GM23338 (cell line): ENCODE data around the gene RPS18. TPM values are rescaled to one million over a fixed set of nuclear protein-coding genes. Genes with fewer than 3 reads are reported as not detected.

ENCODE experiments used
- ATAC-seq: fragments of 200-7000 bp; cut with Tn5 transposase; 3 replicates; pipeline ENCODE4 v1.9.1; 2020
- DNase-seq: peaks from one replicate; pipeline ENCODE4 v3.0.0-alpha.2; 2015; ENCODE audit warnings: low spot score
- H2AFZ ChIP-seq: fragments of 200-600 bp; sonication (generic); 2 replicates; pipeline ENCODE4 v1.8.0; 2016; ENCODE audit warnings: antibody characterized with exemption, mild to moderate bottlenecking, moderate library complexity
- H3F3A ChIP-seq: fragments of 200-600 bp; sonication (generic); replicated peaks from 2 replicates; pipeline ENCODE4 v1.8.0; 2017; ENCODE audit warnings: antibody characterized with exemption, mixed run types, low read depth
- H3K27ac ChIP-seq: fragments of 200-600 bp; sonication (generic); 2 replicates; pipeline ENCODE4 v1.6.1; 2016; ENCODE audit warnings: low read depth
- H3K27me3 ChIP-seq: fragments of 200-600 bp; sonication (generic); 2 replicates; pipeline ENCODE4 v1.8.0; 2016; ENCODE audit warnings: mild to moderate bottlenecking, mixed run types, moderate library complexity; ENCODE audit not compliant: insufficient read depth
- H3K36me3 ChIP-seq: fragments of 200-600 bp; sonication (generic); 2 replicates; pipeline ENCODE4 v1.8.0; 2016; ENCODE audit warnings: mild to moderate bottlenecking; ENCODE audit not compliant: insufficient read depth
- H3K4me1 ChIP-seq: fragments of 200-600 bp; sonication (generic); 2 replicates; pipeline ENCODE4 v1.8.0; 2016; ENCODE audit warnings: mild to moderate bottlenecking, moderate library complexity; ENCODE audit not compliant: insufficient read depth
- H3K4me2 ChIP-seq: fragments of 200-600 bp; sonication (generic); 2 replicates; pipeline ENCODE4 v1.7.1; 2017; ENCODE audit warnings: mixed run types
- H3K4me3 ChIP-seq: fragments of 200-600 bp; sonication (generic); 2 replicates; pipeline ENCODE4 v1.6.1; 2016; ENCODE audit warnings: mixed run types
- H3K79me2 ChIP-seq: fragments of 200-600 bp; sonication (generic); replicated peaks from 2 replicates; pipeline ENCODE4 v1.8.0; 2017; ENCODE audit warnings: mild to moderate bottlenecking; ENCODE audit not compliant: insufficient read depth
- H3K9me2 ChIP-seq: fragments of 200-600 bp; sonication (generic); 2 replicates; pipeline ENCODE4 v1.8.0; 2017; ENCODE audit not compliant: insufficient read depth
- H4K20me1 ChIP-seq: fragments of 200-600 bp; sonication (generic); replicated peaks from 2 replicates; pipeline ENCODE4 v1.8.0; 2017; ENCODE audit warnings: mild to moderate bottlenecking; ENCODE audit not compliant: insufficient read depth
- H3K27ac Mint-ChIP-seq: 2 replicates; pipeline ENCODE4 v1.8.0; 2020; ENCODE audit warnings: inconsistent platforms, mild to moderate bottlenecking, moderate library complexity, mixed read lengths
- H3K27me3 Mint-ChIP-seq: 3 replicates; pipeline ENCODE4 v1.8.0; 2022; ENCODE audit warnings: low read depth, mild to moderate bottlenecking, moderate library complexity, mixed read lengths, inconsistent platforms; ENCODE audit not compliant: insufficient read depth, poor library complexity
- H3K36me3 Mint-ChIP-seq: 3 replicates; pipeline ENCODE4 v1.8.0; 2021; ENCODE audit warnings: low read depth, mild to moderate bottlenecking, inconsistent platforms, moderate library complexity, mixed read lengths
- H3K4me1 Mint-ChIP-seq: 3 replicates; pipeline ENCODE4 v1.8.0; 2020; ENCODE audit warnings: mild to moderate bottlenecking, inconsistent platforms, mixed read lengths
- H3K4me3 Mint-ChIP-seq: 3 replicates; pipeline ENCODE4 v1.8.0; 2021; ENCODE audit warnings: moderate library complexity, mild to moderate bottlenecking, inconsistent platforms, mixed read lengths
- H3K9me3 Mint-ChIP-seq: 3 replicates; pipeline ENCODE4 v1.8.0; 2020; ENCODE audit warnings: moderate library complexity, mild to moderate bottlenecking, inconsistent platforms, mixed read lengths
- CREB1 ChIP-seq: fragments of 250-450 bp; sonication (Bioruptor Pico); IDR thresholded peaks from 2 replicates; pipeline ENCODE4 v1.5.0; 2020; ENCODE audit warnings: low read depth, mild to moderate bottlenecking, moderate library complexity
- EZH2 ChIP-seq: fragments of 200-600 bp; sonication (generic); IDR thresholded peaks from one replicate; pipeline ENCODE4 v1.8.0; 2017; ENCODE audit warnings: antibody characterized with exemption, mild to moderate bottlenecking, low read depth; ENCODE audit not compliant: unreplicated experiment
- EZH2phosphoT487 ChIP-seq: fragments of 200-600 bp; sonication (generic); IDR thresholded peaks from one replicate; pipeline ENCODE4 v1.8.1; 2018; ENCODE audit warnings: antibody characterized with exemption; ENCODE audit not compliant: unreplicated experiment
- JUNB ChIP-seq: IDR thresholded peaks from one replicate; pipeline ENCODE4 v1.6.1; 2016; ENCODE audit warnings: antibody characterized with exemption; ENCODE audit not compliant: unreplicated experiment
- NANOG ChIP-seq: IDR thresholded peaks from 2 replicates; pipeline ENCODE4 v1.6.1; 2016; ENCODE audit warnings: antibody characterized with exemption, borderline replicate concordance
- POLR2AphosphoS5 ChIP-seq: IDR thresholded peaks from 2 replicates; pipeline ENCODE4 v1.6.1; 2016; ENCODE audit warnings: antibody characterized with exemption, low read depth
- STAT1 ChIP-seq: IDR thresholded peaks from one replicate; pipeline ENCODE4 v1.6.1; 2016; ENCODE audit warnings: antibody characterized with exemption; ENCODE audit not compliant: unreplicated experiment
- ZNF114 ChIP-seq: fragments of 250-450 bp; sonication (Bioruptor Pico); IDR thresholded peaks from 2 replicates; pipeline ENCODE4 v1.5.0; 2020; ENCODE audit warnings: mild to moderate bottlenecking, moderate library complexity
- ZNF331 ChIP-seq: fragments of 250-450 bp; sonication (Bioruptor Pico); IDR thresholded peaks from 2 replicates; pipeline ENCODE4 v1.5.0; 2020; ENCODE audit warnings: low read depth, mild to moderate bottlenecking, moderate library complexity
- polyA plus RNA-seq: library from polyadenylated mRNA; unstranded; fragments of >200 nt; fragmentation: Nextera tagmentation; extraction: Ambion mirVana; gene quantifications from 2 replicates; pipeline ENCODE4 v1.2.1, GENCODE V29; 2016
- total RNA-seq: library from RNA; depleted of rRNA; stranded (reverse); fragments of >200 nt; shearing (Covaris generic); gene quantifications from 2 replicates; pipeline ENCODE4 v1.2.3, GENCODE V29; 2014
- TF ChIP-seq, protein P1 (sequence below): IDR thresholded peaks from 2 replicates; pipeline ENCODE4 v1.6.1; 2016; ENCODE audit warnings: antibody characterized with exemption
- TF ChIP-seq, protein P2 (sequence below): IDR thresholded peaks from one replicate; pipeline ENCODE4 v1.6.1; 2018; ENCODE audit warnings: antibody characterized with exemption; ENCODE audit not compliant: unreplicated experiment
- TF ChIP-seq, protein P3 (sequence below): fragments of 250-450 bp; sonication (Bioruptor Pico); IDR thresholded peaks from 2 replicates; pipeline ENCODE4 v1.5.0; 2020; ENCODE audit warnings: mild to moderate bottlenecking, moderate library complexity
- TF ChIP-seq, protein P4 (sequence below), 2 experiments: fragments of 200-600 bp in 1 of 2; sonication (generic) in 1 of 2; conservative IDR thresholded peaks; 2 replicates each; pipeline versions ENCODE4 v1.5.1 to v1.6.1; 2016 to 2017; ENCODE audit warnings: antibody characterized with exemption in 2 of 2, low read depth in 2 of 2, mild to moderate bottlenecking in 2 of 2, moderate library complexity in 1 of 2

Gene RPS18
- total and polyA plus RNA-seq, 2 experiments from 2014 or later, result 2,133 to 4,776 TPM

DNA sequence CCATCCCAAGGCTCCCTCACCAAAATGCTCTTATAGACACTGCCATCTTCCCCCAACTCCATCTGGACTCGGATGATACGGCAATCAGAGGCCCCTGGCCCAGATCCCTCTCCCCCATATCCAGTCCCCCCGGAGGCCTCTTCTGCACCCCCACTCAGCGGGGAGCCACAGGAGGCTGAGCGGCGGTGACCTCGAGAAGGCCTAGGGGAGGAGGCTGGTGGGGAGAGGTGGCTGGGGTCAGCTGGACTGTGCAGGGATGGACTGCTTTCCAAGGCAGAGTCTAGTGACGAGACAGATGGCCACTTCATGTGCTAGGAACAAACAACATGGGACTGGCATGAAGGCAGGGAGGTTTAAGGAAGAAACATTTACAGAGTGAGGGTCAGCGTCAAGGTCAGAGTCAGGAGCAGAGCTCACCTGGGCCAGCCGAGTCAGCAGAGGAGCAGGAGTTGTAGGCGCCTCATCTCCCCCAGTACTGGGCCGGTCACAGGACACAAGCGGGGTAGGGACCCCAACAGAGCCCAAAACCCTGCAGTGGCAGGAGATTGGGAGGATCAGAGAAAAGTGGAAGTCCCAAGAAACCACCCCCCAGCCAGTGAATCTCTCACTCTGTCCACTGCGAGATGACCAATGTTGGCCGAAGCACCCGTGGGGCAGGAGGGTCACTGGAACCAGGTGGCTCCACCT is 21.3 kb downstream of the RPS18 start:
- H3K79me2 ChIP-seq, result peaks cover 30% of the 10 kb centered on the region
- H3K4me3 ChIP-seq, result no peak overlapping the region
- H3K9me3 Mint-ChIP-seq, result no peaks in the 10 kb centered on the region
- H3K4me1 ChIP-seq, result peaks cover 10% of the 10 kb centered on the region
- no peak for ATAC-seq
- peaks cover 4% of the 10 kb centered on the region; the same call in 1 of the 2 replicates for H4K20me1 ChIP-seq
- TF ChIP-seq ZNF331 (no peak), JUNB (no peak), POLR2AphosphoS5 (no peak; the same call in 1 of the 2 replicates), CREB1 (no peak), ZNF114 (CRISPR knock-in tag) (no peak), EZH2 (no peak), STAT1 (no peak), NANOG (no peak), EZH2phosphoT487 (no peak)
- TF ChIP-seq, protein P1, sequence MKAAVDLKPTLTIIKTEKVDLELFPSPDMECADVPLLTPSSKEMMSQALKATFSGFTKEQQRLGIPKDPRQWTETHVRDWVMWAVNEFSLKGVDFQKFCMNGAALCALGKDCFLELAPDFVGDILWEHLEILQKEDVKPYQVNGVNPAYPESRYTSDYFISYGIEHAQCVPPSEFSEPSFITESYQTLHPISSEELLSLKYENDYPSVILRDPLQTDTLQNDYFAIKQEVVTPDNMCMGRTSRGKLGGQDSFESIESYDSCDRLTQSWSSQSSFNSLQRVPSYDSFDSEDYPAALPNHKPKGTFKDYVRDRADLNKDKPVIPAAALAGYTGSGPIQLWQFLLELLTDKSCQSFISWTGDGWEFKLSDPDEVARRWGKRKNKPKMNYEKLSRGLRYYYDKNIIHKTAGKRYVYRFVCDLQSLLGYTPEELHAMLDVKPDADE, result no peak
- TF ChIP-seq, protein P2, sequence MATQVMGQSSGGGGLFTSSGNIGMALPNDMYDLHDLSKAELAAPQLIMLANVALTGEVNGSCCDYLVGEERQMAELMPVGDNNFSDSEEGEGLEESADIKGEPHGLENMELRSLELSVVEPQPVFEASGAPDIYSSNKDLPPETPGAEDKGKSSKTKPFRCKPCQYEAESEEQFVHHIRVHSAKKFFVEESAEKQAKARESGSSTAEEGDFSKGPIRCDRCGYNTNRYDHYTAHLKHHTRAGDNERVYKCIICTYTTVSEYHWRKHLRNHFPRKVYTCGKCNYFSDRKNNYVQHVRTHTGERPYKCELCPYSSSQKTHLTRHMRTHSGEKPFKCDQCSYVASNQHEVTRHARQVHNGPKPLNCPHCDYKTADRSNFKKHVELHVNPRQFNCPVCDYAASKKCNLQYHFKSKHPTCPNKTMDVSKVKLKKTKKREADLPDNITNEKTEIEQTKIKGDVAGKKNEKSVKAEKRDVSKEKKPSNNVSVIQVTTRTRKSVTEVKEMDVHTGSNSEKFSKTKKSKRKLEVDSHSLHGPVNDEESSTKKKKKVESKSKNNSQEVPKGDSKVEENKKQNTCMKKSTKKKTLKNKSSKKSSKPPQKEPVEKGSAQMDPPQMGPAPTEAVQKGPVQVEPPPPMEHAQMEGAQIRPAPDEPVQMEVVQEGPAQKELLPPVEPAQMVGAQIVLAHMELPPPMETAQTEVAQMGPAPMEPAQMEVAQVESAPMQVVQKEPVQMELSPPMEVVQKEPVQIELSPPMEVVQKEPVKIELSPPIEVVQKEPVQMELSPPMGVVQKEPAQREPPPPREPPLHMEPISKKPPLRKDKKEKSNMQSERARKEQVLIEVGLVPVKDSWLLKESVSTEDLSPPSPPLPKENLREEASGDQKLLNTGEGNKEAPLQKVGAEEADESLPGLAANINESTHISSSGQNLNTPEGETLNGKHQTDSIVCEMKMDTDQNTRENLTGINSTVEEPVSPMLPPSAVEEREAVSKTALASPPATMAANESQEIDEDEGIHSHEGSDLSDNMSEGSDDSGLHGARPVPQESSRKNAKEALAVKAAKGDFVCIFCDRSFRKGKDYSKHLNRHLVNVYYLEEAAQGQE, result no peak
- TF ChIP-seq, protein P3, sequence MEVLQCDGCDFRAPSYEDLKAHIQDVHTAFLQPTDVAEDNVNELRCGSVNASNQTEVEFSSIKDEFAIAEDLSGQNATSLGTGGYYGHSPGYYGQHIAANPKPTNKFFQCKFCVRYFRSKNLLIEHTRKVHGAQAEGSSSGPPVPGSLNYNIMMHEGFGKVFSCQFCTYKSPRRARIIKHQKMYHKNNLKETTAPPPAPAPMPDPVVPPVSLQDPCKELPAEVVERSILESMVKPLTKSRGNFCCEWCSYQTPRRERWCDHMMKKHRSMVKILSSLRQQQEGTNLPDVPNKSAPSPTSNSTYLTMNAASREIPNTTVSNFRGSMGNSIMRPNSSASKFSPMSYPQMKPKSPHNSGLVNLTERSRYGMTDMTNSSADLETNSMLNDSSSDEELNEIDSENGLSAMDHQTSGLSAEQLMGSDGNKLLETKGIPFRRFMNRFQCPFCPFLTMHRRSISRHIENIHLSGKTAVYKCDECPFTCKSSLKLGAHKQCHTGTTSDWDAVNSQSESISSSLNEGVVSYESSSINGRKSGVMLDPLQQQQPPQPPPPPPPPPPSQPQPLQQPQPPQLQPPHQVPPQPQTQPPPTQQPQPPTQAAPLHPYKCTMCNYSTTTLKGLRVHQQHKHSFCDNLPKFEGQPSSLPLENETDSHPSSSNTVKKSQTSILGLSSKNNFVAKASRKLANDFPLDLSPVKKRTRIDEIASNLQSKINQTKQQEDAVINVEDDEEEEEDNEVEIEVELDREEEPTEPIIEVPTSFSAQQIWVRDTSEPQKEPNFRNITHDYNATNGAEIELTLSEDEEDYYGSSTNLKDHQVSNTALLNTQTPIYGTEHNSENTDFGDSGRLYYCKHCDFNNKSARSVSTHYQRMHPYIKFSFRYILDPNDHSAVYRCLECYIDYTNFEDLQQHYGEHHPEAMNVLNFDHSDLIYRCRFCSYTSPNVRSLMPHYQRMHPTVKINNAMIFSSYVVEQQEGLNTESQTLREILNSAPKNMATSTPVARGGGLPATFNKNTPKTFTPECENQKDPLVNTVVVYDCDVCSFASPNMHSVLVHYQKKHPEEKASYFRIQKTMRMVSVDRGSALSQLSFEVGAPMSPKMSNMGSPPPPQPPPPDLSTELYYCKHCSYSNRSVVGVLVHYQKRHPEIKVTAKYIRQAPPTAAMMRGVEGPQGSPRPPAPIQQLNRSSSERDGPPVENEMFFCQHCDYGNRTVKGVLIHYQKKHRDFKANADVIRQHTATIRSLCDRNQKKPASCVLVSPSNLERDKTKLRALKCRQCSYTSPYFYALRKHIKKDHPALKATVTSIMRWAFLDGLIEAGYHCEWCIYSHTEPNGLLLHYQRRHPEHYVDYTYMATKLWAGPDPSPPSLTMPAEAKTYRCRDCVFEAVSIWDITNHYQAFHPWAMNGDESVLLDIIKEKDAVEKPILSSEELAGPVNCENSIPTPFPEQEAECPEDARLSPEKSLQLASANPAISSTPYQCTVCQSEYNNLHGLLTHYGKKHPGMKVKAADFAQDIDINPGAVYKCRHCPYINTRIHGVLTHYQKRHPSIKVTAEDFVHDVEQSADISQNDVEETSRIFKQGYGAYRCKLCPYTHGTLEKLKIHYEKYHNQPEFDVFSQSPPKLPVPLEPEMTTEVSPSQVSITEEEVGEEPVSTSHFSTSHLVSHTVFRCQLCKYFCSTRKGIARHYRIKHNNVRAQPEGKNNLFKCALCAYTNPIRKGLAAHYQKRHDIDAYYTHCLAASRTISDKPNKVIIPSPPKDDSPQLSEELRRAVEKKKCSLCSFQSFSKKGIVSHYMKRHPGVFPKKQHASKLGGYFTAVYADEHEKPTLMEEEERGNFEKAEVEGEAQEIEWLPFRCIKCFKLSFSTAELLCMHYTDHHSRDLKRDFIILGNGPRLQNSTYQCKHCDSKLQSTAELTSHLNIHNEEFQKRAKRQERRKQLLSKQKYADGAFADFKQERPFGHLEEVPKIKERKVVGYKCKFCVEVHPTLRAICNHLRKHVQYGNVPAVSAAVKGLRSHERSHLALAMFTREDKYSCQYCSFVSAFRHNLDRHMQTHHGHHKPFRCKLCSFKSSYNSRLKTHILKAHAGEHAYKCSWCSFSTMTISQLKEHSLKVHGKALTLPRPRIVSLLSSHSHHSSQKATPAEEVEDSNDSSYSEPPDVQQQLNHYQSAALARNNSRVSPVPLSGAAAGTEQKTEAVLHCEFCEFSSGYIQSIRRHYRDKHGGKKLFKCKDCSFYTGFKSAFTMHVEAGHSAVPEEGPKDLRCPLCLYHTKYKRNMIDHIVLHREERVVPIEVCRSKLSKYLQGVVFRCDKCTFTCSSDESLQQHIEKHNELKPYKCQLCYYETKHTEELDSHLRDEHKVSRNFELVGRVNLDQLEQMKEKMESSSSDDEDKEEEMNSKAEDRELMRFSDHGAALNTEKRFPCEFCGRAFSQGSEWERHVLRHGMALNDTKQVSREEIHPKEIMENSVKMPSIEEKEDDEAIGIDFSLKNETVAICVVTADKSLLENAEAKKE (CRISPR knock-in tag), result no peak
- TF ChIP-seq, protein P4, sequence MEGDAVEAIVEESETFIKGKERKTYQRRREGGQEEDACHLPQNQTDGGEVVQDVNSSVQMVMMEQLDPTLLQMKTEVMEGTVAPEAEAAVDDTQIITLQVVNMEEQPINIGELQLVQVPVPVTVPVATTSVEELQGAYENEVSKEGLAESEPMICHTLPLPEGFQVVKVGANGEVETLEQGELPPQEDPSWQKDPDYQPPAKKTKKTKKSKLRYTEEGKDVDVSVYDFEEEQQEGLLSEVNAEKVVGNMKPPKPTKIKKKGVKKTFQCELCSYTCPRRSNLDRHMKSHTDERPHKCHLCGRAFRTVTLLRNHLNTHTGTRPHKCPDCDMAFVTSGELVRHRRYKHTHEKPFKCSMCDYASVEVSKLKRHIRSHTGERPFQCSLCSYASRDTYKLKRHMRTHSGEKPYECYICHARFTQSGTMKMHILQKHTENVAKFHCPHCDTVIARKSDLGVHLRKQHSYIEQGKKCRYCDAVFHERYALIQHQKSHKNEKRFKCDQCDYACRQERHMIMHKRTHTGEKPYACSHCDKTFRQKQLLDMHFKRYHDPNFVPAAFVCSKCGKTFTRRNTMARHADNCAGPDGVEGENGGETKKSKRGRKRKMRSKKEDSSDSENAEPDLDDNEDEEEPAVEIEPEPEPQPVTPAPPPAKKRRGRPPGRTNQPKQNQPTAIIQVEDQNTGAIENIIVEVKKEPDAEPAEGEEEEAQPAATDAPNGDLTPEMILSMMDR (conservative IDR thresholded peaks at IDR 0.05; ENCODE audit: low read depth in 2 of 2), result no peak
- H3K4me3 Mint-ChIP-seq, result no peak overlapping the region; the same call in 2 of the 3 replicates
- no peaks in the 10 kb centered on the region for H3K9me2 ChIP-seq
- no peak overlapping the region for H3K27ac ChIP-seq
- no peaks in the 10 kb centered on the region for H3K36me3 ChIP-seq
- H3K4me1 Mint-ChIP-seq, result peaks cover 27% of the 10 kb centered on the region
- no peak overlapping the region for H3K27ac Mint-ChIP-seq
- H3K27me3 Mint-ChIP-seq, result peaks cover 13% of the 10 kb centered on the region
- no peak for DNase-seq
- peaks cover 36% of the 10 kb centered on the region for H3K36me3 Mint-ChIP-seq
- peaks cover 11% of the 10 kb centered on the region; the same call in 1 of the 2 replicates for H3F3A ChIP-seq
- H3K4me2 ChIP-seq, result no peak overlapping the region
- H3K27me3 ChIP-seq, result no peaks in the 10 kb centered on the region
- no peak overlapping the region for H2AFZ ChIP-seq
